ENCODE results near the gene OPALIN. TPM values are rescaled to one million over a fixed set of nuclear protein-coding genes. Genes with fewer than 3 reads are reported as not detected.

Gene OPALIN
- total RNA-seq = not detected in 2 replicates

- H3K36me3 Mint-ChIP-seq (ENCODE audit: low read depth) = no peaks in the 10 kb centered on the region
- intact Hi-C loops (cut with micrococcal nuclease) = no loop called here
- H3K9me3 Mint-ChIP-seq = no peaks in the 10 kb centered on the region
- DNase-seq = no peak
- H3K27ac Mint-ChIP-seq = no peak within 1 kb of the TSS
- no peaks in the 10 kb centered on the region for H3K4me1 Mint-ChIP-seq
- H3K27me3 Mint-ChIP-seq = peaks cover 5% of the 10 kb centered on the region
- H3K4me3 Mint-ChIP-seq = no peak within 1 kb of the TSS
These were observed at the start of gene OPALIN for GRCh38 chr10:96358851-96359540. Gene OPALIN, minus strand, starts transcription at chr10:96359002. Its CDS starts 106 bp downstream, at chr10:96358896.

- H3K9me3 Mint-ChIP-seq = no peaks in the 10 kb centered on the region
- H3K4me3 Mint-ChIP-seq = no peak overlapping the region
- no peak overlapping the region for H3K27ac Mint-ChIP-seq
- DNase-seq = no peak
- intact Hi-C loops (cut with micrococcal nuclease) = no loop called here
- H3K27me3 Mint-ChIP-seq = peaks cover 13% of the 10 kb centered on the region
- H3K4me1 Mint-ChIP-seq = no peaks in the 10 kb centered on the region
- no peaks in the 10 kb centered on the region for H3K36me3 Mint-ChIP-seq (ENCODE audit: low read depth)
These were observed 49.4 kb upstream of the OPALIN start for GRCh38 chr10:96408201-96408600.

GRCh38 chr10:96407560-96408069 is 48.8 kb upstream of the OPALIN start:
- Mint-ChIP-seq H3K27ac (no peak overlapping the region), H3K9me3 (no peaks in the 10 kb centered on the region), H3K36me3 (ENCODE audit: low read depth) (no peaks in the 10 kb centered on the region), H3K4me1 (no peaks in the 10 kb centered on the region), H3K4me3 (no peak overlapping the region), H3K27me3 (peaks cover 10% of the 10 kb centered on the region)
- no peak for DNase-seq
- intact Hi-C loops (cut with micrococcal nuclease) = no loop called here

- H3K36me3 Mint-ChIP-seq (ENCODE audit: low read depth) = no peaks in the 10 kb centered on the region
- no peak overlapping the region for H3K4me3 Mint-ChIP-seq
- no peak overlapping the region for H3K27ac Mint-ChIP-seq
- H3K4me1 Mint-ChIP-seq = no peaks in the 10 kb centered on the region
- H3K27me3 Mint-ChIP-seq = peaks cover 19% of the 10 kb centered on the region
- intact Hi-C loops (cut with micrococcal nuclease) = no loop called here
- no peak for DNase-seq
- no peaks in the 10 kb centered on the region for H3K9me3 Mint-ChIP-seq
These were observed 47.3 kb upstream of the OPALIN start for GRCh38 chr10:96406091-96406490.

GRCh38 chr10:96402417-96403305 is 43.9 kb upstream of the OPALIN start:
- H3K27me3 Mint-ChIP-seq = peaks cover 28% of the 10 kb centered on the region
- H3K9me3 Mint-ChIP-seq = no peaks in the 10 kb centered on the region
- intact Hi-C loops (cut with micrococcal nuclease) = no loop called here
- no peaks in the 10 kb centered on the region for H3K4me1 Mint-ChIP-seq
- no peaks in the 10 kb centered on the region for H3K36me3 Mint-ChIP-seq (ENCODE audit: low read depth)
- H3K27ac Mint-ChIP-seq = no peak overlapping the region
- DNase-seq = no peak
- no peak overlapping the region for H3K4me3 Mint-ChIP-seq

- Mint-ChIP-seq H3K27ac (no peak overlapping the region), H3K9me3 (no peaks in the 10 kb centered on the region), H3K27me3 (peaks cover 29% of the 10 kb centered on the region), H3K4me3 (no peak overlapping the region), H3K36me3 (ENCODE audit: low read depth) (no peaks in the 10 kb centered on the region), H3K4me1 (peaks cover 2% of the 10 kb centered on the region)
- intact Hi-C loops (cut with micrococcal nuclease) = no loop called here
- no peak for DNase-seq
These were observed 42.2 kb upstream of the OPALIN start for GRCh38 chr10:96401036-96401435.

GRCh38 chr10:96400465-96400864 is 41.7 kb upstream of the OPALIN start:
- no peak overlapping the region for H3K4me3 Mint-ChIP-seq
- peaks cover 2% of the 10 kb centered on the region for H3K4me1 Mint-ChIP-seq
- intact Hi-C loops (cut with micrococcal nuclease) = no loop called here
- no peak overlapping the region for H3K27ac Mint-ChIP-seq
- H3K27me3 Mint-ChIP-seq = peaks cover 30% of the 10 kb centered on the region
- H3K36me3 Mint-ChIP-seq (ENCODE audit: low read depth) = no peaks in the 10 kb centered on the region
- DNase-seq = no peak
- no peaks in the 10 kb centered on the region for H3K9me3 Mint-ChIP-seq

GRCh38 chr10:96397902-96398301 is 39.1 kb upstream of the OPALIN start:
- H3K27ac Mint-ChIP-seq = no peak overlapping the region
- peaks cover 2% of the 10 kb centered on the region for H3K4me1 Mint-ChIP-seq
- intact Hi-C loops (cut with micrococcal nuclease) = loop anchor here (5.0 kb wide), 2 partner anchors 114 to 814 kb away; partner anchors contain the start of gene TLL2
- no peaks in the 10 kb centered on the region for H3K36me3 Mint-ChIP-seq (ENCODE audit: low read depth)
- no peak overlapping the region for H3K4me3 Mint-ChIP-seq
- no peaks in the 10 kb centered on the region for H3K9me3 Mint-ChIP-seq
- peaks cover 39% of the 10 kb centered on the region for H3K27me3 Mint-ChIP-seq
- no peak for DNase-seq

GRCh38 chr10:96395931-96396877 is 37.4 kb upstream of the OPALIN start:
- intact Hi-C loops (cut with micrococcal nuclease) = loop anchor here (1.0 to 5.0 kb wide), 3 partner anchors 116 to 816 kb away; partner anchors contain the start of gene TLL2
- Mint-ChIP-seq H3K36me3 (ENCODE audit: low read depth) (no peaks in the 10 kb centered on the region), H3K27me3 (peaks cover 28% of the 10 kb centered on the region), H3K9me3 (no peaks in the 10 kb centered on the region), H3K27ac (no peak overlapping the region), H3K4me1 (peaks cover 2% of the 10 kb centered on the region), H3K4me3 (no peak overlapping the region)
- peak; percentile 84 for DNase-seq

GRCh38 chr10:96390460-96390864 is 31.7 kb upstream of the OPALIN start:
- H3K4me1 Mint-ChIP-seq = no peaks in the 10 kb centered on the region

GRCh38 chr10:96389785-96390184 is 31.0 kb upstream of the OPALIN start:
- Mint-ChIP-seq H3K27me3 (peaks cover 16% of the 10 kb centered on the region), H3K27ac (no peak overlapping the region), H3K4me1 (no peaks in the 10 kb centered on the region), H3K9me3 (no peaks in the 10 kb centered on the region), H3K4me3 (no peak overlapping the region), H3K36me3 (ENCODE audit: low read depth) (no peaks in the 10 kb centered on the region)
- intact Hi-C loops (cut with micrococcal nuclease) = no loop called here
- no peak for DNase-seq

More at GRCh38 chr10:96390460-96390864, 31.7 kb upstream of the OPALIN start:
- Mint-ChIP-seq H3K27ac (no peak overlapping the region), H3K4me3 (no peak overlapping the region), H3K9me3 (no peaks in the 10 kb centered on the region), H3K36me3 (ENCODE audit: low read depth) (no peaks in the 10 kb centered on the region), H3K27me3 (peaks cover 18% of the 10 kb centered on the region)
- no peak for DNase-seq
- intact Hi-C loops (cut with micrococcal nuclease) = no loop called here

GRCh38 chr10:96387601-96388000 is 28.8 kb upstream of the OPALIN start:
- no peaks in the 10 kb centered on the region for H3K9me3 Mint-ChIP-seq
- no peak overlapping the region for H3K4me3 Mint-ChIP-seq
- intact Hi-C loops (cut with micrococcal nuclease) = no loop called here
- no peak overlapping the region for H3K27ac Mint-ChIP-seq
- H3K36me3 Mint-ChIP-seq (ENCODE audit: low read depth) = no peaks in the 10 kb centered on the region
- no peak for DNase-seq
- H3K4me1 Mint-ChIP-seq = no peaks in the 10 kb centered on the region
- H3K27me3 Mint-ChIP-seq = peaks cover 7% of the 10 kb centered on the region

GRCh38 chr10:96387161-96387560 is 28.4 kb upstream of the OPALIN start:
- H3K36me3 Mint-ChIP-seq (ENCODE audit: low read depth) = no peaks in the 10 kb centered on the region
- H3K27me3 Mint-ChIP-seq = peaks cover 7% of the 10 kb centered on the region
- H3K4me3 Mint-ChIP-seq = no peak overlapping the region
- no peak overlapping the region for H3K27ac Mint-ChIP-seq
- intact Hi-C loops (cut with micrococcal nuclease) = no loop called here
- H3K9me3 Mint-ChIP-seq = no peaks in the 10 kb centered on the region
- H3K4me1 Mint-ChIP-seq = no peaks in the 10 kb centered on the region
- DNase-seq = no peak

Measured in activated CD4-positive, alpha-beta T cell treated with anti-CD3 and anti-CD28 coated beads, Interleukin-2, amount 10 ng/mL, durations not matched to agents 24 days and 14 days (primary cell).